Stimulated activated CD8-positive, alpha-beta memory T cell treated with anti-CD3 and anti-CD28 coated beads, Interleukin-4, amount 100 ng/mL, for 48 hours (primary cell): Measurements from ENCODE around the gene ZNF330.

Experiments used
- DNase-seq: peaks from one replicate; pipeline ENCODE4 v3.0.0-alpha.2; 2020

Gene ZNF330

DNA sequence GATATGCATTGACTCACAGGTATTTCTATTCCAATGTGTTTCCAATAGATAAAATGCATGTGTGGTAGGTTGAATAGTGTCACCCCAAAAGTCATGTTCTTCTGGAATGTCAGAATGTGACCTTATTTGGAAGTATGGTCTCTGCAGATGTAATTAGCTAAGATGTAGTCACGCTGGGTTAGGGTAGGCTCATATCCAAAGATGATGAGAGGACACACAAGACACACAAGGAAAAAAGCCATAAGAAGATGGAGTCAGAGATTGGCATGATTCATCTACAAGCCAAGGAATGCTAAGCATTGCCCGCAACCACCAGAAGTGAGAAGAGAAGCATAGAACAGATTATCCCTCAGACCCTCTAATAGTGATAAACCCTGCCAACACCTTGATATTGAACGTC lies 17.5 kb downstream of the ZNF330 start:
- DNase-seq: no peak

- no peak for DNase-seq
Measured at GRCh38 chr4:141240259-141240658, 19.6 kb downstream of the ZNF330 start.

DNA sequence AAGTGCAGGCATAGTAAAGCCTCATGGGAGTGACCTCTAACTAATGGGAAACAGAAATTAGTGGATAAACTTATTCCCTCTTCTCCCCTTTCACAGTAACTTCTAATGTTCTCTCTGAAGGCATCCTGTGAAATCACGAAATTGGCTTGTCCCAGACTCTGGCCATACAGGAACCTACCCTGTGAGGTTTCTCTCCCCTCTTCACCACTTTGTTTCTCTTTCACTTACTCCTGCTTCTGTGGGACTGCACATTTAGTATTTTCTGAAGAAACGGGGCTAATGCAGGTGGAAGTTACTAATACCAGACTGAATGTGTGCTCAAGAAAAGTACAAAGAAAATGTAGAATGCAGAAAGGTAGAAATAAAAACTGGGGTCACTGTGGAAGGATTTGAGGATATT lies 20.0 kb downstream of the ZNF330 start:
- DNase-seq: no peak

- no peak for DNase-seq
Measured at GRCh38 chr4:141241986-141242385, 21.3 kb downstream of the ZNF330 start.

DNA sequence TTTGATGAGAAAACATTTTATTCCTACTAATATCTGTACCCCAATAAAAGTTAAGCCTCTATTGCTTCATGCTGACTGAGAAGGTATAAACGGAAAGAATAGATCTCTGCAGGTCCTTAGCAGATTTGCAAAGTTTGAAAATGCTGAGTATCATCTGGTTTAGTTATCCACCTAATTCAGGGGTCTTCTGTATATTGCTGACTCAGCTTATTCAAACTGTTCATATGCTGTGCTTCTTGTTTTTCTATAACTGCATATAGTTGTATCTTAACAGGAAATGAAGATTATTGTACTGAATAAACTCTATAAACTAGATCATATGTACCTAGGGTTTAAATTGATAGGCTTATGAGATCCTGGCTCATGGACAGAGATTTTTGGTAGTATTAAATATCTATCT lies 23.7 kb downstream of the ZNF330 start:
- no peak for DNase-seq

DNA sequence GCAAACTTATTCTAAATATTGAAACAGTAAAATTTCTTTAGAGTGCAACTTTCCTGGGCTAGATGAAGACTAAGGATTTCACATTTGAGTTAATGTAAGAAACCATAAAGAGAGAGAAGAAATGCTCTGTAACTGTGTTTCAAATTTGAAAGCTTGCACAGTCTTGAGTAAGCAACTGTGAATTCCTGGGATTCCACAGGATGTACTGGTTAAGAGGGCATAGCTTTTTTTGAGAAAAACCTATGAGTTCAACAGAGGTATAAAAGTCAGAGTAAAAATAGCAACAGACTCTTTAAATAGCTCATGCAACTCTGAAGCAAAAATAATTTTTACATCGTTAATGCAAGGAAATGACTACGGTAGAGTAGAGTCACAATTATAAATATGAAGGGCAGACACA lies 25.5 kb downstream of the ZNF330 start:
- no peak for DNase-seq

DNA sequence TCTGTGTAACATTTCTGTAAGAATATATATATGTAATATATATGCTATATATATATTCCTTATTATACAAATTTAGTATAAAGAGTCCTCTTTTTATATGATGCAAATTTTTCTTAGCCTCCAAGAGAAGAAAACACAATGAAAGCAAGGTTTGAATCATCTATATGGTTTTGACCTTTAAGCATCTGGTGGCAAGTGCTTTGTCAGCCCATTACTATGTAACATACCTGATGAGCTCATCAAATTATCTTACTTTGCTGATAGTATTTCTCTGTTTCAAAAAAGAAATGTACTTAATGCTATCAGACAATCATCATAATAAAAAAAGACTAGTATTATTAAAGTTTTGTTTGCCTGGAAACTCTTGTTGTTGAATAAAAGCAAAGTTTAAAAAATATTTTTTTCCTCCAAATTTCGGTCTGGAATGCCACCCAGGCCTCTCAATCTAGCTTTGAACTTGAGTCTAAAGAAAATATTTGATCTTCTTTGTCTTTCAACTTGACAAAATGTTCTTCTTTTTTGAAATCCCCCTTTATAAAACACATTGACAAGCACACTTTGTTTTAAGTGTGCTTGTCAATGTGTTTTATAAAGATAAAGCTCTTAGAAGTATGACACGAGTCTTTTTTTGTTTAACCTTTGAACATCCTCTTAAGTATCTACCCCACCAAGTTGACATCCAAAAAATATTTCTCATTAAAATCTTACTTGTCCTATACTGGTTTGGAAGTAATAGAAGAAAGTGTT lies 26.2 kb downstream of the ZNF330 start:
- no peak for DNase-seq

DNA sequence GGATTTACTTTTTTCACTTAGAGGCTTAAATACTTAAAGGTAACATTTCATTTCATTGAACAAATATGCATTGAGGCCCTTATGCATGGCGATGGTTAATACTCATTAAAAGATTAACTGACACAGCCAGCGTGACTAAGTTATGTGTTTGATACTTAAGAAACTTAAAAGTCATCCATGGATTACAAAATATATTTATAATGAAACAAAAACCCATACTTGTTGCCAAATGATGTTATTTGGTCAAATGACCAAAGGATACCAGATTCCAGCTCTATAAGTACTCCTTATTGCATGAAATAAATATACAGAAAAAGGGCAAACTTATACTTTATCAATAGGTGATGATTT lies 26.7 kb downstream of the ZNF330 start:
- no peak for DNase-seq

- DNase-seq: no peak
Measured at GRCh38 chr4:141248029-141248428, 27.3 kb downstream of the ZNF330 start.

- DNase-seq: no peak
Measured at GRCh38 chr4:141248486-141248885, 27.8 kb downstream of the ZNF330 start.

DNA sequence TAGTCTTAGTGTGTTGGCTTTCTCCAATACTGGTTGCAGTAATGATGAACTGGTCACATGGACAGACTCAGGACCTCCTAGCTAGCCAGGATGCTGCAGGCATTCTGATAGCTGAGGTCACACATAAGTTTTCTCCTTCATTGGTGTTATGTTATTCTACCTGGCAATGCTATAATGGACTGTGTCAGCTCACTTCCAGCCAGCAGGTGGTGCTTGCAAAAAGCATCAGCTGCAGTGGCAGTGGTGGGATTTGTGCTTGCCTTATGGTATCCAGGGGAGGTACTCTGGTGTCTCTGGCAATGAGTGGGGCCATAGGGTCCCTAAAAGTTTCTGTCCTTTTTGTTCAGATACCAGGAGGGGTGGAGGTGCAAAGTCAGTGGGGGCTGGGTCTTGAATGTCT lies 33.6 kb downstream of the ZNF330 start:
- DNase-seq: no peak

- DNase-seq: no peak
Measured at GRCh38 chr4:141255016-141255415, 34.3 kb downstream of the ZNF330 start.

- DNase-seq: no peak
Measured at GRCh38 chr4:141258558-141258957, 37.9 kb downstream of the ZNF330 start.

DNA sequence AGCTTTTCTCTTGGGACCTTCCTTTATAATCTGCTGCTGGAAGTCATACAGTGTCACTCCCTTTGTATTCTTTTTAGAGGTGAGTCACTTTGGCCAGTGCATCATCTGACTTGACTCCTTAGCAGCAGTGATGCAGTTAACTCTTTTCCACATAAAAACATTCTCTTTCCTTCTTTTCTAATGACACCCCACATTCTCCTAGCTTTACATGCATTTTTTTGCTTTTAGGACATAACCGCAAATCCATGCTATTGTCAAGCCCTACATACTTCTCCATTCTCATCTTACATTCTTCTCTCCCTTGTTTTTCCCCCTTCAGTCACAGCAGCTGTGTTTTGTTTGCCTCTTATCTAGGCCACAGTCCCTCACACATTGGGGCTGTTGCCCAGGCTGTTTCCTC lies 55.1 kb downstream of the ZNF330 start:
- DNase-seq: no peak

DNA sequence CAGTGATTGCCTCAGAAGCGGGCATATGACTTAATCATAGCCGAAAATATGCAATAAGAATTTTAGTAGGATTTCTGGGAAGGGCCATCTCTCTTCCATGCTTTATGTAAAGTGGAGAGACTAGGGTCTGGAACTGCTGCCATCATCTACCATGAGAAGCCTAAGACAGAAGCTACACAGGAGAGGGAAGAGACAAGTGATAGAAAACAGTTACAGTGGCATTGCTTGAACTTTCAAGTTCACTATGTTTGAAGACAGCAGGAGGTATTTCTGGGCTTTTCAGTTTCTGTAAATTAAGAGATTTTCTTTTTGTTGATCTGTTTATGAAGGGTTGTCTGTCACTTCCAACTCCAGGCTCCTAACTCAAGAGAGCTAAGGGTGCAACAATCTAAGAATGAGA lies 62.5 kb downstream of the ZNF330 start:
- no peak for DNase-seq

DNA sequence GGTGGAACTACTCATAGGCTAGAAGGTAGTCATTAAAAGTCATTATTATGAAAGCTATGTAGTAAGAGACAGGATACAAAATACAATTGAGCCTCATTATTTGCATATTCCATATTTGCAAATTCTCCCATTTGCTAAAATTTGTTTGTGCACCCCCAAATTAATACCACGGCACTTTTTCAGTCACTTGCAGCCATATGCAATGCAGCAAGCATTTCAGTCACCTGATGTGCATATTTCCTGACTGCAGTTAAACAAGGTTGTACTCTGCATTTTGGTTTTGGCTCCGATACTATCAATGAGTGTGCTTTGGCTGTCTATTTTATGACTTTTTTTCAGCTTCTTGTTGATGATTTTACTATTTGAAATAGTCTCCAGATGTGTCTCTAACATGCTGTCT lies 62.9 kb downstream of the ZNF330 start:
- DNase-seq: no peak
